Head of caudate nucleus (tissue), 42 donors: ENCODE data around the gene ZDHHC11B.

Experiments used
- DNase-seq, 42 donors: peaks; one replicate each; pipeline versions ENCODE4 v3.0.0 to v3.0.0-alpha.2; 2020 to 2021; ENCODE audit warnings: mixed read lengths in 7 of 42
- intact Hi-C: fragments of 100-400 bp; cut with DNase I; formaldehyde crosslinking; loops from one replicate; pipeline ENCODE4 v1.15.0; 2022

Gene ZDHHC11B

GRCh38 chr5:672329-673160, 112.0 kb downstream of the ZDHHC11B start:
- intact Hi-C loops = loop anchor here (5.0 kb wide), 1 partner anchor 230 kb away; no protein-coding TSS in a partner anchor

GRCh38 chr5:671459-672328, 112.8 kb downstream of the ZDHHC11B start:
- peak; percentile 75 to 95 (median 86) for DNase-seq
- intact Hi-C loops = loop anchor here (5.0 kb wide), 1 partner anchor 231 kb away; no protein-coding TSS in a partner anchor

More at GRCh38 chr5:672329-673160, 112.0 kb downstream of the ZDHHC11B start:
- peak in 41 of 42 donors; percentile 48 to 88 (median 74) for DNase-seq

- DNase-seq = peak in 19 of 42 donors; percentile 4 to 56 (median 33)
- intact Hi-C loops = loop anchor here (5.0 kb wide), 1 partner anchor 232 kb away; no protein-coding TSS in a partner anchor
These were observed 113.9 kb downstream of the ZDHHC11B start for GRCh38 chr5:670396-671270.

- peak in 5 of 42 donors; percentile 22 to 50 (median 47) for DNase-seq
- intact Hi-C loops = loop anchor here (5.0 to 10.0 kb wide), 2 partner anchors 55 to 232 kb away; partner anchors contain the start of gene CEP72
These were observed 114.6 kb downstream of the ZDHHC11B start for GRCh38 chr5:669842-670395.

GRCh38 chr5:669111-669841, 115.3 kb downstream of the ZDHHC11B start:
- peak; percentile 86 to 98 (median 95) for DNase-seq
- intact Hi-C loops = loop anchor here (10.0 kb wide), 1 partner anchor 54 kb away; the partner anchor contains the start of gene CEP72

- peak in 25 of 42 donors; percentile 24 to 85 (median 64) for DNase-seq
These were observed 116.1 kb downstream of the ZDHHC11B start for GRCh38 chr5:668283-668995.

GRCh38 chr5:666816-667498, 117.6 kb downstream of the ZDHHC11B start:
- DNase-seq = peak in 8 of 42 donors; percentile 3 to 44 (median 22)
- intact Hi-C loops = loop anchor here (10.0 kb wide), 1 partner anchor 52 kb away; the partner anchor contains the start of gene CEP72

More at GRCh38 chr5:668283-668995, 116.1 kb downstream of the ZDHHC11B start:
- intact Hi-C loops = loop anchor here (10.0 kb wide), 1 partner anchor 54 kb away; the partner anchor contains the start of gene CEP72

GRCh38 chr5:665956-666711, 118.4 kb downstream of the ZDHHC11B start:
- intact Hi-C loops = loop anchor here (10.0 kb wide), 1 partner anchor 51 kb away; the partner anchor contains the start of gene CEP72
- DNase-seq = peak in 8 of 42 donors; percentile 1 to 41 (median 18)

- intact Hi-C loops = loop anchor here (10.0 kb wide), 1 partner anchor 51 kb away; the partner anchor contains the start of gene CEP72
- DNase-seq = peak in 1 of 42 donors; percentile 1
These were observed 119.0 kb downstream of the ZDHHC11B start for GRCh38 chr5:665541-665955.

- intact Hi-C loops = loop anchor here (10.0 kb wide), 1 partner anchor 50 kb away; the partner anchor contains the start of gene CEP72
- peak in 3 of 42 donors; percentile 0 to 36 (median 7) for DNase-seq
These were observed 119.6 kb downstream of the ZDHHC11B start for GRCh38 chr5:664994-665360.

GRCh38 chr5:664343-664993, 120.1 kb downstream of the ZDHHC11B start:
- peak in 6 of 42 donors; percentile 0 to 40 (median 10) for DNase-seq
- intact Hi-C loops = loop anchor here (10.0 kb wide), 1 partner anchor 50 kb away; the partner anchor contains the start of gene CEP72

- DNase-seq = peak in 5 of 42 donors; percentile 2 to 18 (median 6)
- intact Hi-C loops = loop anchor here (10.0 kb wide), 1 partner anchor 49 kb away; the partner anchor contains the start of gene CEP72
These were observed 120.8 kb downstream of the ZDHHC11B start for GRCh38 chr5:663436-664342.
